GM12892 (cell line): ENCODE results near the gene CTNNA3.

Experiments
- POLR2A ChIP-seq: IDR thresholded peaks from 2 replicates; pipeline ENCODE4 v1.6.1; 2011; ENCODE audit warnings: low read depth, low read length, control low read depth
- POLR2AphosphoS5 ChIP-seq: IDR thresholded peaks from 2 replicates; pipeline ENCODE4 v1.6.1; 2011; ENCODE audit warnings: low read depth, low read length, control low read depth
- TAF1 ChIP-seq: IDR thresholded peaks from 2 replicates; pipeline ENCODE4 v1.6.1; 2011; ENCODE audit warnings: low read depth, mild to moderate bottlenecking, control low read depth, low read length, borderline replicate concordance

DNA sequence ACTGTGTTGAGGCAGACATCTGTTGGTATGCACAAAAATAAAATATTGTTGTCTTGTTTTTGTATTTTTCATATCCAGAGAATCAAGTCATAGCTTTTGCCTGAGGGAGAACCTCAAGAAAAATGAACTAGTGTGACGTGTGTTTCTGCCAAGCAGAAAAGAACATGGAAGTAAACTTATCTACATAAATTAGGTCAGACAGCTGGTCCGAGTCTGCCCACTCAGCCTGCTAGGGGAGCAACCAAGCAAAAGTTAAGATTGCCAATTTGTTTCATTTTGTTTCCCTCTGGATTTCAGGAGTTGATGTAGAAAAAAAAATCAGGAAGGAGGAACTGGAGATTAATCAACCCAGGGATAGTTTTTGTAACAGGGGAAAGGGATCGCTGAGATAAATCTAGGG lies 1342.6 kb downstream of the CTNNA3 start:
- TF ChIP-seq POLR2A (no peak), POLR2AphosphoS5 (no peak), TAF1 (no peak)
